Measurements from ENCODE around the gene FHOD3.
A peak's percentile ranks its signal among the peaks of the same experiment; 100 is the strongest.
"Not testable (repeated sequence)": the region's sequence is repeated elsewhere in the genome, so short reads cannot be mapped to it uniquely, and the experiment has no call there.

FHOD3 gene

GRCh38 chr18:36527740-36528455 is 230.4 kb downstream of the FHOD3 start:
- DNase-seq = no peak

- no peak for DNase-seq
These were observed 232.2 kb downstream of the FHOD3 start for GRCh38 chr18:36529747-36530146.

GRCh38 chr18:36530676-36531405 is 233.3 kb downstream of the FHOD3 start:
- DNase-seq = no peak

- DNase-seq = no peak
These were observed 234.1 kb downstream of the FHOD3 start for GRCh38 chr18:36531636-36532035.

GRCh38 chr18:36532394-36532793 is 234.9 kb downstream of the FHOD3 start:
- DNase-seq = no peak

GRCh38 chr18:36532815-36533214 is 235.3 kb downstream of the FHOD3 start:
- no peak for DNase-seq

GRCh38 chr18:36533446-36534153 is 236.1 kb downstream of the FHOD3 start:
- DNase-seq = no peak

GRCh38 chr18:36534154-36534688 is 236.7 kb downstream of the FHOD3 start:
- no peak for DNase-seq

GRCh38 chr18:36535202-36535935 is 237.9 kb downstream of the FHOD3 start:
- DNase-seq = peak in 1 of 3 experiments; percentile 31

- peak in 2 of 3 experiments; percentile 74 to 89 for DNase-seq
These were observed 238.9 kb downstream of the FHOD3 start for GRCh38 chr18:36536426-36536825.

- peak in 1 of 3 experiments; percentile 40 for DNase-seq
These were observed 239.8 kb downstream of the FHOD3 start for GRCh38 chr18:36537289-36537688.

- no peak for DNase-seq
These were observed 242.2 kb downstream of the FHOD3 start for GRCh38 chr18:36539674-36540231.

- DNase-seq = no peak
These were observed 245.5 kb downstream of the FHOD3 start for GRCh38 chr18:36543030-36543429.

GRCh38 chr18:36543991-36544725 is 246.6 kb downstream of the FHOD3 start:
- peak; percentile 80 to 82 (median 80) for DNase-seq

GRCh38 chr18:36545821-36546427 is 248.4 kb downstream of the FHOD3 start:
- DNase-seq = no peak

GRCh38 chr18:36546876-36547275 is 249.4 kb downstream of the FHOD3 start:
- DNase-seq = no peak

- DNase-seq = no peak
These were observed 250.0 kb downstream of the FHOD3 start for GRCh38 chr18:36547544-36547943.

- DNase-seq = not testable (repeated sequence)
These were observed 253.8 kb downstream of the FHOD3 start for GRCh38 chr18:36551274-36551673.

- no peak for DNase-seq
These were observed 260.7 kb downstream of the FHOD3 start for GRCh38 chr18:36558234-36558633.

- no peak for DNase-seq
These were observed 261.8 kb downstream of the FHOD3 start for GRCh38 chr18:36559149-36559857.
